ENCODE data around the gene ZFHX3.
"Not testable (repeated sequence)": the region's sequence is repeated elsewhere in the genome, so short reads cannot be mapped to it uniquely, and the experiment has no call there.

Gene ZFHX3

DNA sequence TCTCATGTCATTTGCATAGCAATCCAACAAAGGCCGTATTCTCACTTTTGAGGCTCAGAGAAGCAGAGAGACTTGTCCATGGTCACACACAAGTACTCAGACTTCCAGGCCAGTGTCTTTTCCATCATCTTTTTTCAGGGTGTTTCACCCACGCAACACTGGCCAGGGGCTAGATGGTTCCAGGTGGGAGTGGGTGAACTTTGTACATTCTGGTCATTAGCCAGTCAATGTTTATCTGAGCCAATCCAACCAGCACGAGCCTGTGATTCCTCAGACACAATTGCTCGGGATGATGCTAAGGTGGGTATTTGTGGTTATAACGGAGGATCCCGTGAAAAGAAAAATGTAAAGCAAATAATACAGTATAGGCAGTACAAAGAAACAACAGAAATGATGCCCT, 56.3 kb downstream of the ZFHX3 start:
- Mint-ChIP-seq H3K27me3 (ENCODE audit: low read depth) (no peaks in the 10 kb centered on the region), H3K9me3 (no peaks in the 10 kb centered on the region), H3K4me3 (no peak overlapping the region), H3K36me3 (ENCODE audit: low read depth) (no peaks in the 10 kb centered on the region), H3K4me1 (peaks cover 58% of the 10 kb centered on the region), H3K27ac (peak overlapping the region; percentile 39 to 87 (median 79))
- TF ChIP-seq CTCF (IDR thresholded peaks at IDR 0.05; ENCODE audit: unreplicated experiment in 3 of 3), result no peak

- TF ChIP-seq CTCF (IDR thresholded peaks at IDR 0.05; ENCODE audit: unreplicated experiment in 3 of 3), result no peak
Observed at GRCh38 chr16:72991211-72991610, 56.7 kb downstream of the ZFHX3 start.

DNA sequence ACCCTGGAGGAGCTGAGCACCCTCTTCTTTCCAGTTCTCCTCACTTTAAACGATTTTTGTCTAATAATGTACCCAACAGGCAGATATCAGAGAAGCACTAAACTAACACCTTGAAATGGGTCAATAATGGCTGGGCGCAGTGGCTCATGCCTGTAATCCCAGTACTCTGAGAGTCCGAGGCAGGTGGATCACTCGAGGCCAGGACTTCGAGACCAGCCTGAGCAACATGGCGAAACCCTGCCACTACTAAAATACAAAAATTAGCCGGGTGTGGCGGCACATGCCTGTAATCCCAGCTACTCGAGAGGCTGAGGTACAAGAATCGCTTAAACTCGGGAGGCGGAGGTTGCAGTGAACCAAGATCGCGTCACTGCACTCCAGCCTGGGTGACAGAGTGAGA, 57.4 kb downstream of the ZFHX3 start:
- no peak for TF ChIP-seq CTCF (IDR thresholded peaks at IDR 0.05; ENCODE audit: unreplicated experiment in 3 of 3)
- no peaks in the 10 kb centered on the region for H3K27me3 Mint-ChIP-seq (ENCODE audit: low read depth)
- H3K9me3 Mint-ChIP-seq, result no peaks in the 10 kb centered on the region
- H3K36me3 Mint-ChIP-seq (ENCODE audit: low read depth), result no peaks in the 10 kb centered on the region
- peaks cover 60% of the 10 kb centered on the region for H3K4me1 Mint-ChIP-seq
- no peak overlapping the region for H3K4me3 Mint-ChIP-seq
- peak overlapping the region; percentile 30 to 67 (median 44) for H3K27ac Mint-ChIP-seq

More at GRCh38 chr16:72991211-72991610, 56.7 kb downstream of the ZFHX3 start:
- no peaks in the 10 kb centered on the region for H3K27me3 Mint-ChIP-seq (ENCODE audit: low read depth)
- peaks cover 56% of the 10 kb centered on the region for H3K4me1 Mint-ChIP-seq
- H3K36me3 Mint-ChIP-seq (ENCODE audit: low read depth), result no peaks in the 10 kb centered on the region
- no peaks in the 10 kb centered on the region for H3K9me3 Mint-ChIP-seq
- no peak overlapping the region for H3K4me3 Mint-ChIP-seq
- peak overlapping the region in 1 of 3 experiments; percentile 87 for H3K27ac Mint-ChIP-seq

- H3K4me1 Mint-ChIP-seq, result peaks cover 67% of the 10 kb centered on the region
- peak overlapping the region in 1 of 3 experiments; percentile 1 for H3K4me3 Mint-ChIP-seq
- H3K27me3 Mint-ChIP-seq (ENCODE audit: low read depth), result no peaks in the 10 kb centered on the region
- TF ChIP-seq CTCF (IDR thresholded peaks at IDR 0.05; ENCODE audit: unreplicated experiment in 3 of 3), result no peak
- H3K27ac Mint-ChIP-seq, result peak overlapping the region; percentile 30 to 67 (median 44)
- no peaks in the 10 kb centered on the region for H3K9me3 Mint-ChIP-seq
- no peaks in the 10 kb centered on the region for H3K36me3 Mint-ChIP-seq (ENCODE audit: low read depth)
Observed at GRCh38 chr16:72989579-72990551, 58.1 kb downstream of the ZFHX3 start.

DNA sequence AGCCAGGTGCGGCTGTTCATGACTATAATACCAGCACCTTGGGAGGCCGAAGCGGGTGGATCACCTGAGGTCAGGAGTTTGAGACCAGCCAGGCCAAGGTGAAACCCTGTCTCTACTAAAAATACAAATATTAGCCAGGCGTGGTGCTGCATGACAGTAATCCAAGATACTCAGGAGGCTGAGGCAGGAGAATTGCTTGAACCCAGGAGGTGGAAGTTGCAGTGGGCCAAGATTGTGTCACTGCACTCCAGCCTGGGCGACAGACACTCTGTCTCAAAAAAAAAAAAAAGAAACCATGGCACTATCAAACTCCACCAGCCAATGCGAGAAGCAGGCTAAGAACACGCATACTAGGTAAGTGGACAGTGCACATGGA, 58.7 kb downstream of the ZFHX3 start:
- H3K27ac Mint-ChIP-seq, result peak overlapping the region in 2 of 3 experiments; percentile 44 to 67
- H3K36me3 Mint-ChIP-seq (ENCODE audit: low read depth); H3K27me3 Mint-ChIP-seq (ENCODE audit: low read depth); H3K9me3 Mint-ChIP-seq: not testable (repeated sequence)
- H3K4me3 Mint-ChIP-seq, result peak overlapping the region in 1 of 3 experiments; percentile 1
- peaks cover 71% of the 10 kb centered on the region for H3K4me1 Mint-ChIP-seq

DNA sequence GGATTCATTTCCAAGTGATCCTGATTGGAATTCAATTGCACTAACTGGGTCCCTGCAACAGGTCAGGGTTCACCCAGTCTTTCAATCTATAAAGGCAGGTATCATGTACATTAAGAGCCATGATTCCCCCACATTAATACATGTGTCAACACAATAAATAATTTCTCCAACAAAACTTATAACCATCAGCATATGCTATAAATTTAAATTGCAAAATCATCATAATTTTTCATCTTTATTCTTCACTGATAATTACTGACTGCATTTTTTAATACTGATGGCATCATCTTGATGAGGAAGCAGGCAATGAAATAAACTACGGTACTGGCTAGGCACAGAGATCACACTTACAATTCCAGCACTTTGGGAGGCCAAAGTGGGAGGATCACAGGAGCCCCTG, 59.4 kb downstream of the ZFHX3 start:
- no peak overlapping the region for H3K27ac Mint-ChIP-seq
- no peak for TF ChIP-seq CTCF (IDR thresholded peaks at IDR 0.05; ENCODE audit: unreplicated experiment in 3 of 3)
- H3K4me1 Mint-ChIP-seq, result peaks cover 65% of the 10 kb centered on the region
- H3K4me3 Mint-ChIP-seq, result no peak overlapping the region
- no peaks in the 10 kb centered on the region for H3K27me3 Mint-ChIP-seq (ENCODE audit: low read depth)
- no peaks in the 10 kb centered on the region for H3K36me3 Mint-ChIP-seq (ENCODE audit: low read depth)
- no peaks in the 10 kb centered on the region for H3K9me3 Mint-ChIP-seq

Data from nephron (organoid).